Activated CD4-positive, alpha-beta T cell treated with anti-CD3 and anti-CD28 coated beads, Interleukin-2, amount 10 ng/mL, durations not matched to agents 7 days and 5 days (primary cell): ENCODE measurements around the gene LYPD8. TPM values are rescaled to one million over a fixed set of nuclear protein-coding genes. Genes with fewer than 3 reads are reported as not detected.

Experiments used
- CTCF ChIA-PET: fragments of 350-600 bp; sonication (Branson Sonifier 250); formaldehyde crosslinking; loops from one replicate; lab custom pipeline; 2021; ENCODE audit warnings: antibody characterized with exemption; lab: Charles Lee
- POLR2A ChIA-PET: fragments of 350-600 bp; sonication (Branson Sonifier 250); formaldehyde crosslinking; loops from one replicate; lab custom pipeline; 2021; ENCODE audit warnings: antibody characterized with exemption; lab: Charles Lee
- DNase-seq: peaks from one replicate; pipeline ENCODE4 v3.0.0-alpha.2; 2020
- H3K27ac Mint-ChIP-seq: one replicate; pipeline ENCODE4 v1.8.0; 2021; ENCODE audit warnings: mild to moderate bottlenecking, moderate library complexity, mixed read lengths
- H3K27me3 Mint-ChIP-seq: one replicate; pipeline ENCODE4 v1.8.0; 2021; ENCODE audit warnings: mixed read lengths
- H3K36me3 Mint-ChIP-seq: one replicate; pipeline ENCODE4 v1.8.0; 2021; ENCODE audit warnings: low read depth, mixed read lengths
- H3K4me1 Mint-ChIP-seq: one replicate; pipeline ENCODE4 v1.8.0; 2021; ENCODE audit warnings: mixed read lengths
- H3K4me3 Mint-ChIP-seq: one replicate; pipeline ENCODE4 v1.8.0; 2021; ENCODE audit warnings: mild to moderate bottlenecking, moderate library complexity, mixed read lengths
- H3K9me3 Mint-ChIP-seq: one replicate; pipeline ENCODE4 v1.8.0; 2021; ENCODE audit warnings: mixed read lengths
- total RNA-seq, 2 experiments: library from RNA; stranded (reverse); gene quantifications; one replicate each; pipeline ENCODE4 v1.2.3, GENCODE V29; 2021

The LYPD8 gene
- total RNA-seq, 2 experiments from 2014 or later: not detected

DNA sequence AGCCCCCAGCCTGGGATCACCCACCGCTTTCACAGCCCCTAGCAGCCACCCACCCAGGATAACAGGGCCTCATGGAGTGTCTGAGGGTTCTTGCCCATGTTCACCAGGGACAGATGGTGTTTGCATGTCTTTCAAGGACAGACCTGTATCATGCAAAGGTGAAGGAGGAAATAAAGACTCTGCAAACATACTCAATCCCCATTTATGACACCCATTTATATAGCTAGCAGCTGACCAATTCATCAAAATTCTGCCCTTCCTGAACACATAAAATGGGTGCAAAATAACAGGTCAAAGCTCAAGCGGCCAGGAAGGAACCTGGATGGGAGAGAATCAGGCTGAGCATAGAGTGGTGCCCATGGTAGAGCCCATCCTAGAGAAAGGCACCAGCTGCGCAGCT lies 32.8 kb upstream of the LYPD8 start:
- no peak overlapping the region for H3K27ac Mint-ChIP-seq
- no peaks in the 10 kb centered on the region for H3K9me3 Mint-ChIP-seq
- CTCF ChIA-PET: interaction anchor here (0.9 to 1.3 kb wide), 2 partner anchors 18 to 19 kb away, joined by 3 to 5 read pairs; no protein-coding TSS in a partner anchor
- no peak overlapping the region for H3K4me3 Mint-ChIP-seq
- H3K4me1 Mint-ChIP-seq: no peaks in the 10 kb centered on the region
- no peaks in the 10 kb centered on the region for H3K36me3 Mint-ChIP-seq
- no peaks in the 10 kb centered on the region for H3K27me3 Mint-ChIP-seq
- POLR2A ChIA-PET: no interaction called here
- no peak for DNase-seq

DNA sequence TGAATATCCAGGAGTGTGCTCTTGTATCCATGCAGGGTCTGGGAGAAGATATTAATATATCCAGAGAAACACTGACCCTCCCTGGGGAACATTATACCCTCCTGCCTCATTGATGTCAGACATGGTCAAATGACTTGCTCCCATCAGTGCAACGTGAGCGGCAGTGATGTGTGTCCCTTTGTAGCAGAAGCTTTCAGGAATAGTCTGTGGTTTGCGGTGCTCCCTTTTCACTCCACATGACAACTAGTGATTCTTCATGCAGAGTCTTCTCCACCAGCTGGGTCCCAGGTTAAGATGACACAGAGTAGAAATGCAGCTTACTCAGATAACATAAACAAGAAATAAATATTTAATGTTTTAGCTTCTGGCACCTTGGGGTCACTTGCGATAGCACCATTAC lies 31.9 kb upstream of the LYPD8 start:
- Mint-ChIP-seq H3K9me3 (no peaks in the 10 kb centered on the region), H3K27me3 (no peaks in the 10 kb centered on the region), H3K4me1 (no peaks in the 10 kb centered on the region), H3K4me3 (no peak overlapping the region), H3K36me3 (no peaks in the 10 kb centered on the region), H3K27ac (no peak overlapping the region)
- ChIA-PET CTCF (interaction anchor here (1.0 kb wide), 1 partner anchor 31 kb away, joined by 3 read pairs; no protein-coding TSS in a partner anchor), POLR2A (no interaction called here)
- no peak for DNase-seq

DNA sequence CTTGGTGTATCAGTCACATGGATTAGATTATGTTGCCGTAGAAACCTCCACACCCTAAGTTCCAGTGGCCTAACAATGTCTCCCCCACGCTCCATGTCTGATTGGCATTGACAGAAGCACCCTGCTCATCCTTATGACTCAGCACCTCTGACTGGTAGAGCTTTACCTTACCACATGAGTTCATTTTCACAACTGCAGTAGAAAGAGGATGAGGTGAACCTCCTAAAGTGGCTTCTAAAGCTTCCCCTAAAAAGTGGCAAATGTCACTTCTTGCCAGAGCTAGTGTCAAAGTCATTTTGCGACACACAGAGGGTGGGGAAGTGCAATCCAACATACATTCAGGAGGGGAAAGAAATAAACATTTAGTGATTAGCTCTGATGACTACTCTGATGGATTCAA lies 30.6 kb upstream of the LYPD8 start:
- CTCF ChIA-PET: no interaction called here
- DNase-seq: no peak

DNA sequence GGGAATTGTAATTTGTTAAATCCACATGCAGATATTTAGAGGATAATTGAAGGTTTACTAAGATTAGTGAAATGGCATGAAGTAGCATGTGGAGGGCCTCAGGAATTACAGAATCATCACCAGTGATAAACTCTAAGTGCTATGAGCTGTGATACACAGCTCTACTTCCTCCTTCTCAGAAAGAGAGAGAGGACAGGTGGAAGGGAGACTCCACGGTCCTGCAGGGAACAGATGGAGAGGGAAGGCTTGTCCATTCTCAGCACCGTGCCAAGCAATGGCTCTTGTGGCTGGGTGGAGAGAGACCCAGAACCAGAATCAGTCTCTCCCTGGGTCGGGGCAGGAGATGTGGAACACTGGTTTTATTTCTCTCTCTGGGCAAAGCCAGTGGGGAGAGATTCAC lies 27.8 kb upstream of the LYPD8 start:
- DNase-seq: no peak
- POLR2A ChIA-PET: no interaction called here
- CTCF ChIA-PET: no interaction called here
- Mint-ChIP-seq H3K36me3 (no peaks in the 10 kb centered on the region), H3K4me3 (no peak overlapping the region), H3K9me3 (peaks cover 2% of the 10 kb centered on the region), H3K27me3 (no peaks in the 10 kb centered on the region), H3K27ac (no peak overlapping the region), H3K4me1 (no peaks in the 10 kb centered on the region)

More for the DNA sequence above, 30.6 kb upstream of the LYPD8 start:
- no peaks in the 10 kb centered on the region for H3K36me3 Mint-ChIP-seq
- no peaks in the 10 kb centered on the region for H3K27me3 Mint-ChIP-seq
- POLR2A ChIA-PET: no interaction called here
- no peaks in the 10 kb centered on the region for H3K4me1 Mint-ChIP-seq
- no peak overlapping the region for H3K27ac Mint-ChIP-seq
- no peak overlapping the region for H3K4me3 Mint-ChIP-seq
- peaks cover under 1% of the 10 kb centered on the region for H3K9me3 Mint-ChIP-seq

DNA sequence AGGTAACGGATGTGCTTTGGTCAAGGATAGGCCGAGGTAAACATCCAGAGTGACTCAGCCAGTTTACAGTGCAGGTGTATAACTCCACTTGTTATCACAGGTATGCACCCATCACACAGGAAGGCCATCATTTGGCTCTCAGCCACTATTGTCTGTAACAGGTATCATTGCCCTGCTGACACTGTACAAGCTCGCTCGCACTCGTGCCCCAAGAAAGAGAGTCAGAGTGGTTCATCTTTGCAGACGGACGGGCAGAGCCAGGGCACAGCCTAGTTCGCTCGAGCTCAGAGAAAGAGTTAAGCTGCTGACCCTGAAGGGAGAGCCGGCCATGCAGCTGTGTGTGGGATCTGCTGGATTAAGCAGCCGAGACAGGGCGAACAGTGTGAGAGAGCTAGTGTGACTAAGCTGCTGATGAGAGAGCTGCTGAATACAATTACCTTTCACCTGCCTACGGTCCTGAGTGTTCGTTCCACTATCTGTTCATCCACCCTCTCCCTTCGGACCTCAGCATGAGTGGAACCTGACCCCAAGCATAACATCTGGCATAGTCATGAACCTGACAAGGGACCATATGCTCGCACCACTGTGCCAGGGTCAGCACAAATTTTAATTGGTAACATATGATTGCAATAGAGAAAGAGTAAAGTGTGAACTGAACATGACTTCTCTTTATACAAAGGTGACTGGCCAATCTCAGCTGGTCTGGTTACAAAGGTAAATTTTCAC lies 27.0 kb upstream of the LYPD8 start:
- ChIA-PET CTCF (no interaction called here), POLR2A (no interaction called here)
- no peaks in the 10 kb centered on the region for H3K27me3 Mint-ChIP-seq
- no peak overlapping the region for H3K27ac Mint-ChIP-seq
- no peaks in the 10 kb centered on the region for H3K4me1 Mint-ChIP-seq
- peaks cover 2% of the 10 kb centered on the region for H3K9me3 Mint-ChIP-seq
- DNase-seq: no peak
- H3K4me3 Mint-ChIP-seq: no peak overlapping the region
- H3K36me3 Mint-ChIP-seq: no peaks in the 10 kb centered on the region

DNA sequence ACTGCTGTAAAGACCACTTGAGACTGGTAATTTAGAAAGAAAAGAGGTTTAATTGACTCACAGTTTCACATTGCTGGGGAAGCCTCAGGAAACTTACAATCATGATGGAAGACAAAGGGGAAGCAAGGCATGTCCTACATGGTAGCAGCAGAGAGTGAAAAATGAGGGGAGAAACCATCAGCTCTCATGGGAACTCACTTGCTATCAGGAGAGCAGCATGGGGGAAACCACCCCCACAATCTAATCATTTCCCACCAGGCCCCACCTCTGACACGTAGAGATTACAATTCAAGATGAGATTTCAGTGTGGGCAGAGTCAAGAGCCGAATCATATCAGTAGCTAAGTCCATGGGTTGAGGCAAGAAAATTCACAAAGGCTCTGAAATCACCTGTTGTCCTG lies 23.8 kb upstream of the LYPD8 start:
- no peak for DNase-seq
- CTCF ChIA-PET: no interaction called here

DNA sequence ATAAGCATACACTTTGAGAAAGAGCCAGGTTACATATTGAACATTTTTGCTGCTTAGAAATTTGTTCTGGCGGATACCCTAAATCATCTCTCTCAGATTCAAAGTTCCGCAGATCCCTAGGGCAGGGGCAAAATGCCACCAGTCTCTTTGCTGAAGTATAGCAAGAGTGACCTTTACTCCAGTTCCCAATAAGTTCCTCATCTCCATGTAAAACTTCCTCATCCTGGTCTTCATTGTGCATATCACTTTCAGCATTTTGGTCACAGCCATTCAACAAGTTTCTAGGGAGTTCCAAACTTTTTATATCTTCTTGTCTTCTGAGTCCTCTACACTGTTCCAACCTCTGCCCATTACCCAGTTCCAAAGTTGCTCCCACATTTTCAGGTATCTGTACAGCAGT lies 23.3 kb upstream of the LYPD8 start:
- POLR2A ChIA-PET: no interaction called here
- Mint-ChIP-seq H3K9me3 (peaks cover 2% of the 10 kb centered on the region), H3K27ac (no peak overlapping the region), H3K4me1 (no peaks in the 10 kb centered on the region), H3K4me3 (no peak overlapping the region), H3K36me3 (no peaks in the 10 kb centered on the region), H3K27me3 (no peaks in the 10 kb centered on the region)
- no peak for DNase-seq
- CTCF ChIA-PET: no interaction called here

More for the DNA sequence above, 23.8 kb upstream of the LYPD8 start:
- POLR2A ChIA-PET: no interaction called here
- no peak overlapping the region for H3K27ac Mint-ChIP-seq
- H3K4me1 Mint-ChIP-seq: no peaks in the 10 kb centered on the region
- no peak overlapping the region for H3K4me3 Mint-ChIP-seq
- H3K36me3 Mint-ChIP-seq: no peaks in the 10 kb centered on the region
- H3K27me3 Mint-ChIP-seq: no peaks in the 10 kb centered on the region
- H3K9me3 Mint-ChIP-seq: peaks cover 2% of the 10 kb centered on the region

DNA sequence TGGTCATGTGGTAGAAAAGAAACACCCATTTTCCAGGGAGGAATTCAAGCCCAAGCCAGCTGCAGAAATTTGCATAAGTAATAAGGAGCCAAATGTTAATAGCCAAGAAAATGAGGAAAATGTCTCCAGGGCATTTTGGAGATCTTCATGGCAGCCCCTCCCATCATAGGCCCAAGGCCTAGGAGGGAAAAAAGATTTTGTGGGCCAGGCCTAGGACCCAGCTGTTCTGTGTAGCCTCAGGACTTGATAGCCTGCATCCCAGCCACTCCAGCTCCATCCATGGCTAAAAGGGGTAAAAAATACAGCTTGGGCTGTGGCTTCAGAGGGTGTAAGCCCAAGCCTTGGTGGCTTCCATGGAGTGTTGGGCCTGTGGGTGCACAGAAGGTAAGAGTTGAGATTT lies 21.4 kb upstream of the LYPD8 start:
- no peak for DNase-seq
- H3K9me3 Mint-ChIP-seq: peaks cover 2% of the 10 kb centered on the region
- H3K4me1 Mint-ChIP-seq: no peaks in the 10 kb centered on the region
- no peak overlapping the region for H3K4me3 Mint-ChIP-seq
- ChIA-PET POLR2A (no interaction called here), CTCF (no interaction called here)
- H3K27me3 Mint-ChIP-seq: no peaks in the 10 kb centered on the region
- H3K27ac Mint-ChIP-seq: no peak overlapping the region
- H3K36me3 Mint-ChIP-seq: no peaks in the 10 kb centered on the region

DNA sequence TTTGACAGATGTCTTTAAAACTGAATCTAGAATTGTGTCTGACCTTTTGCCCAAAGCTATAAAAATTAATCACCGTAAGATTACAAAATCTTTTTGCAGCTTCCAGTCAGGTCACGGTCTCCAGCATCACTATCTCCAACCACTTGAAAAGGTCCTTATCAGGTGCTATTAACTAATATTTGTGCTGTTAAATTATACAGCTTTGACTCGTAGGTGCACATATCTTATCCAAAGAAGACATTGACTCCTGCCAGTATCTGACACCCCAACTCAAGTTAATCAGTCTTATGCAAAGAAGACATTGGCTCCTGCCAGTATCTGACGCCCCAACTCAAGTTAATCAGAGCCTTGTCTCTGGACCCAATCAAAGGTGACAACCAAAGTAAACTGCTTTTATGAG lies 19.9 kb upstream of the LYPD8 start:
- ChIA-PET CTCF (interaction anchor here (1.0 kb wide), 1 partner anchor 20 kb away, joined by 3 read pairs; no protein-coding TSS in a partner anchor), POLR2A (no interaction called here)
- H3K27me3 Mint-ChIP-seq: peaks cover 2% of the 10 kb centered on the region
- no peaks in the 10 kb centered on the region for H3K36me3 Mint-ChIP-seq
- no peak overlapping the region for H3K4me3 Mint-ChIP-seq
- no peak for DNase-seq
- no peaks in the 10 kb centered on the region for H3K9me3 Mint-ChIP-seq
- H3K4me1 Mint-ChIP-seq: no peaks in the 10 kb centered on the region
- H3K27ac Mint-ChIP-seq: no peak overlapping the region

DNA sequence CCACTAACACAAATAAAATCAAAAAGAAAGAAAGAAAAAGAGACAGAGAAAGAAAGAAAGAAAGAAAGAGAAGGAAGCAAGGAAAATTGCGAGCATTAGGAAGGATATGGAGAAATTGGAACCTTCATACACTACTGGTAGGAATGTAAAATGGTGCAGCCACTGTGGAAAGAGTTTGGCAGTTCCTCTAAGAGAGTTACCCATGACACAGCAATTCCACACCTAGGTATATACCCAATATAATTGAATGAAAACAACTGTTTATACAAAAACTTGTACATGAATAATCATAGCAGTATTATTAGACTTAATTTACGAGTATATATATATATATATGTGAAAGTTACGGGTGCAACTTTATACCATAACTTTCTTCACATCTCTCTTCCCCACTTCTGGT lies 4.1 kb upstream of the LYPD8 start:
- Mint-ChIP-seq H3K36me3 (no peaks in the 10 kb centered on the region), H3K4me3 (no peak overlapping the region), H3K9me3 (peaks cover 4% of the 10 kb centered on the region), H3K4me1 (no peaks in the 10 kb centered on the region), H3K27ac (no peak overlapping the region), H3K27me3 (no peaks in the 10 kb centered on the region)
- DNase-seq: no peak
- POLR2A ChIA-PET: no interaction called here
- CTCF ChIA-PET: no interaction called here

DNA sequence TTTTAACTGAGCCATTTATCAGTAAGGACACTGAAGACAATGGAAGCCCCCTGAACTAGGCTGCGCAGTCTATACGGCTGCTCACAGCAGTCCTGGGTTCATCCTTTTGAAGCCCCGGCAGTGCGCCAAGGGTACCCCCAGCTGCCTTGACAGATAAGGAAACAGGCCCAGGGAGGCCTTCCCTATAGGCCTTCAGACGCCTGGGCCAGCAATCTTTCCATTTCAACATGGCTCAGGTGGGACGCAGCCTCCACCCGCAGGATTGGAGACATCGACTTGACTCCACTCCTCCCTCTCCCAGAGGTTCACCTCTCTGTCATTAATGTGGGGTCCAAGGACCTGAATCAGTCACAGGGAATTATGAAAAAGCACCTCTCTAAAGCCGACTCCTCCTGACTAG lies 2.8 kb upstream of the LYPD8 start:
- H3K36me3 Mint-ChIP-seq: no peaks in the 10 kb centered on the region
- no peak for DNase-seq
- H3K27ac Mint-ChIP-seq: no peak overlapping the region

DNA sequence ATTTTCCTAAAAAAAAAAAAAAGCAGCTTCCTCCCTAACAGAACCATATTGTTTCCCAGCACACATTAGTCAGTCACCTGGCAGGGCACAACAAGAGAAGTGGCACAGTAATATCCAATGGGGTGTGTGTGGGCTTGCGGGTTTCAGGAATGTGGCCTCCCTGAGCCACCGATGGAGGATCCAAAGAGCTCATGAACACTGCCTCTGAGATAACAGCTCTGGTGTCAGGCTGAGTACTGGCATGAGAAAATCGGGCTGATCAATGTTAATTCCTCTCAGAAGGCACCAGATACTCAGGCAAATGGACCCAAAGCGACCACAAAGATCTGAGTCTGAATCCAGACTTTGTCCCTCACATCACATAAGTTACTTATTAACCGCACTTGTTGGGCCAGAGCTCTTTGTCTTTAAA lies 2.2 kb upstream of the LYPD8 start:
- no peak for DNase-seq
- POLR2A ChIA-PET: no interaction called here
- Mint-ChIP-seq H3K36me3 (no peaks in the 10 kb centered on the region), H3K4me3 (no peak overlapping the region), H3K4me1 (no peaks in the 10 kb centered on the region), H3K27me3 (no peaks in the 10 kb centered on the region), H3K9me3 (peaks cover 4% of the 10 kb centered on the region), H3K27ac (no peak overlapping the region)
- CTCF ChIA-PET: no interaction called here

More for the DNA sequence above, 2.8 kb upstream of the LYPD8 start:
- no peaks in the 10 kb centered on the region for H3K27me3 Mint-ChIP-seq
- H3K9me3 Mint-ChIP-seq: peaks cover 4% of the 10 kb centered on the region
- H3K4me3 Mint-ChIP-seq: no peak overlapping the region
- ChIA-PET CTCF (no interaction called here), POLR2A (no interaction called here)
- no peaks in the 10 kb centered on the region for H3K4me1 Mint-ChIP-seq

DNA sequence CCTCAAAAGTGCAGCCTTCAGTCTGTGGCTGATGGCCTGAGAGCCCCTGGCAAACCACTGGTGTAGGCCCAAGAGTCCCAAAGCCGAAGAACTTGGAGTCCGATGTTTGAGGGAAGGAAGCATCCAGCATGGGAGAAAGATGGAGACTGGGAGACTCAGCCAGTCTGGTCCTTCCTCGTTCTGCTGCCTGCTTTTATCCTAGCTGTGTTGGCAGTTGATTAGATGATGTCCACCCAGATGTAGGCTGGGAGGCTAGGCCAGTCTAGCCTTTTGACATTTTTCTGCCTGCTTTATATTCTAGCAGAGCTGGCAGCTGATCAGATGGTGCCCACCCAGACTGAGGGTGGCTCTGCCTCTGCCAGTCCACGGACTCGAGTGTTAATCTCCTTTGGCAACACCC lies 1.1 kb upstream of the LYPD8 start:
- H3K4me3 Mint-ChIP-seq: no peak overlapping the region
- POLR2A ChIA-PET: no interaction called here
- H3K4me1 Mint-ChIP-seq: no peaks in the 10 kb centered on the region
- no peaks in the 10 kb centered on the region for H3K36me3 Mint-ChIP-seq
- DNase-seq: no peak
- H3K27ac Mint-ChIP-seq: no peak overlapping the region
- H3K9me3 Mint-ChIP-seq: peaks cover 4% of the 10 kb centered on the region
- CTCF ChIA-PET: interaction anchor here (1.1 kb wide), 1 partner anchor 30 kb away, joined by 3 read pairs; no protein-coding TSS in a partner anchor
- no peaks in the 10 kb centered on the region for H3K27me3 Mint-ChIP-seq

DNA sequence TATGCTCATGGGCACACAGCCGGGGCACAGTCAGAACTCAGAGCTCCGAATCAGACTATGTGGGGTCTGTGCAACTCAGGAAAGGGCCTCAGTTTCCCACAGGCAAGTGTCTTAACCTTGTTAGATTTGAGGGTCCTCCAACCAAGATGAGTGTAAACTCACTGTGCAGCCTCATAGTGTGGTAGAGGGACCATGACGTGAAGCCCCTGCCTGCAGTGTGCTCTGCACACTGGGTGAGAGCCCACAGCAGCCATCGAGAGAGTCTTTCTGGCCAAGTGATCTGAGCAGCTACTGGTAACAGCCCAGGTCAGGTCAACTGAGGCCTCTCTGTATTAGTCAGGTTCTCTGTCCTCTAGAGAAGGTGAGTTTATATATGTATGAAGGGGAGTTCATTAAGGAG lies 592 bp upstream of the LYPD8 start:
- ChIA-PET POLR2A (no interaction called here), CTCF (interaction anchor here (1.1 kb wide), 1 partner anchor 31 kb away, joined by 3 read pairs; no protein-coding TSS in a partner anchor)
- H3K4me1 Mint-ChIP-seq: no peaks in the 10 kb centered on the region
- H3K36me3 Mint-ChIP-seq: no peaks in the 10 kb centered on the region
- DNase-seq: no peak
- H3K27me3 Mint-ChIP-seq: no peaks in the 10 kb centered on the region
- no peak overlapping the region for H3K4me3 Mint-ChIP-seq
- no peaks in the 10 kb centered on the region for H3K9me3 Mint-ChIP-seq
- no peak overlapping the region for H3K27ac Mint-ChIP-seq
